Liver (tissue), 9 donors: ENCODE data around the gene SOX15. TPM values are rescaled to one million over a fixed set of nuclear protein-coding genes. Genes with fewer than 3 reads are reported as not detected.
A peak's percentile ranks its signal among the peaks of the same experiment; 100 is the strongest.

Experiments
- DNase-seq: peaks from one replicate; pipeline ENCODE4 v3.0.0-alpha.2; 2017; ENCODE audit warnings: low spot score
- H3K27ac ChIP-seq, 2 donors: one replicate each; pipeline ENCODE4 v1.7.0; 2013; ENCODE audit warnings: inconsistent platforms in 2 of 2, low read length in 2 of 2, control low read depth in 1 of 2, low read depth in 1 of 2, mild to moderate bottlenecking in 1 of 2
- H3K27me3 ChIP-seq, 4 donors: one replicate each; pipeline versions ENCODE4 v1.6.1 to v1.7.0; 2013; ENCODE audit warnings: low read length in 3 of 4, inconsistent platforms in 1 of 4, mild to moderate bottlenecking in 1 of 4, moderate library complexity in 1 of 4; ENCODE audit not compliant: control insufficient read depth in 4 of 4, insufficient read depth in 4 of 4
- H3K36me3 ChIP-seq, 4 donors: one replicate each; pipeline versions ENCODE4 v1.6.1 to v1.7.0; 2013; ENCODE audit warnings: low read length in 3 of 4, mild to moderate bottlenecking in 3 of 4, low read depth in 1 of 4, moderate library complexity in 1 of 4; ENCODE audit not compliant: control insufficient read depth in 4 of 4, insufficient read depth in 3 of 4
- H3K4me1 ChIP-seq, 4 donors: one replicate each; pipeline versions ENCODE4 v1.6.1 to v1.7.0; 2013; ENCODE audit warnings: low read length in 3 of 4, mild to moderate bottlenecking in 3 of 4, moderate library complexity in 1 of 4; ENCODE audit not compliant: control insufficient read depth in 4 of 4, insufficient read depth in 4 of 4
- H3K4me3 ChIP-seq, 3 donors: one replicate each; pipeline versions ENCODE4 v1.6.1 to v1.7.0; 2013; ENCODE audit warnings: low read length in 3 of 3, control low read depth in 1 of 3, low read depth in 1 of 3, mild to moderate bottlenecking in 1 of 3
- H3K9ac ChIP-seq, 2 donors: one replicate each; pipeline ENCODE4 v1.7.0; 2013; ENCODE audit warnings: low read length in 2 of 2, mild to moderate bottlenecking in 2 of 2, moderate library complexity in 2 of 2, control low read depth in 1 of 2, low read depth in 1 of 2
- H3K9me3 ChIP-seq, 4 donors: one replicate each; pipeline versions ENCODE4 v1.6.1 to v1.7.0; 2013; ENCODE audit warnings: low read length in 3 of 4; ENCODE audit not compliant: control insufficient read depth in 4 of 4
- EGR1 ChIP-seq, 2 donors: IDR thresholded peaks; 2 replicates each; pipeline ENCODE4 v1.6.1; 2016 to 2018; ENCODE audit warnings: antibody characterized with exemption in 2 of 2, low read depth in 2 of 2
- FOXA1 ChIP-seq: IDR thresholded peaks from 2 replicates; pipeline ENCODE4 v1.6.1; 2016; ENCODE audit warnings: antibody characterized with exemption
- FOXA2 ChIP-seq: IDR thresholded peaks from 2 replicates; pipeline ENCODE4 v1.6.1; 2016; ENCODE audit warnings: antibody characterized with exemption
- GABPA ChIP-seq, 2 donors: IDR thresholded peaks in 1 of 2; conservative IDR thresholded peaks in 1 of 2; 2 replicates each; pipeline ENCODE4 v1.6.1; 2016; ENCODE audit warnings: antibody characterized with exemption in 2 of 2, mild to moderate bottlenecking in 1 of 2, moderate library complexity in 1 of 2
- HNF4G ChIP-seq: IDR thresholded peaks from 2 replicates; pipeline ENCODE4 v1.6.1; 2016; ENCODE audit warnings: antibody characterized with exemption
- JUND ChIP-seq, 2 donors: IDR thresholded peaks; 2 replicates each; pipeline ENCODE4 v1.6.1; 2016; ENCODE audit warnings: antibody characterized with exemption in 2 of 2
- NR2F2 ChIP-seq: IDR thresholded peaks from 2 replicates; pipeline ENCODE4 v1.6.1; 2016; ENCODE audit warnings: antibody characterized with exemption
- RAD21 ChIP-seq, 2 donors: IDR thresholded peaks; 2 replicates each; pipeline ENCODE4 v1.6.1; 2016; ENCODE audit warnings: antibody characterized with exemption in 2 of 2, mild to moderate bottlenecking in 2 of 2
- RXRA ChIP-seq, 2 donors: IDR thresholded peaks; 2 replicates each; pipeline ENCODE4 v1.6.1; 2017 to 2018; ENCODE audit warnings: antibody characterized with exemption in 2 of 2, mild to moderate bottlenecking in 1 of 2
- SP1 ChIP-seq: IDR thresholded peaks from 2 replicates; pipeline ENCODE4 v1.6.1; 2018; ENCODE audit warnings: antibody characterized with exemption, mild to moderate bottlenecking
- TAF1 ChIP-seq: conservative IDR thresholded peaks from 2 replicates; pipeline ENCODE4 v1.6.1; 2016; ENCODE audit warnings: antibody characterized with exemption, mild to moderate bottlenecking
- YY1 ChIP-seq: IDR thresholded peaks from 2 replicates; pipeline ENCODE4 v1.6.1; 2016; ENCODE audit warnings: antibody characterized with exemption, mild to moderate bottlenecking
- WGBS: extraction: QIAGEN DNeasy Blood & Tissue Kit; methylation state at CpG from one replicate; pipeline ENCODE4 v1.1.7; 2013; 5-methylcytosine and 5-hydroxymethylcytosine counted together
- polyA plus RNA-seq, 2 donors: library from polyadenylated mRNA; stranded (reverse) in 1 of 2; unstranded in 1 of 2; fragments of 200-250 nt in 1 of 2; fragments of >200 nt in 1 of 2; fragmentation: Nextera tagmentation in 1 of 2; extraction: Ambion mirVana in 1 of 2; gene quantifications; one replicate each; pipeline versions ENCODE4 v1.2.1 to v1.2.3, GENCODE V29; 2013 to 2015
- total RNA-seq, 2 donors: library from RNA; depleted of rRNA; stranded (reverse); fragments of >200 nt; gene quantifications; one replicate each; pipeline ENCODE4 v1.2.3, GENCODE V29; 2014
- TF ChIP-seq, protein P1 (sequence below): IDR thresholded peaks from 2 replicates; pipeline ENCODE4 v1.6.1; 2016; ENCODE audit warnings: antibody characterized with exemption
- TF ChIP-seq, protein P2 (sequence below): IDR thresholded peaks from 2 replicates; pipeline ENCODE4 v1.6.1; 2016; ENCODE audit warnings: antibody characterized with exemption
- TF ChIP-seq, protein P3 (sequence below): IDR thresholded peaks from 2 replicates; pipeline ENCODE4 v1.6.1; 2016; ENCODE audit warnings: antibody characterized with exemption, mild to moderate bottlenecking
- TF ChIP-seq, protein P4 (sequence below): fragments of 150-350 bp; IDR thresholded peaks from 2 replicates; pipeline ENCODE4 v1.5.1; 2017; ENCODE audit warnings: improper control_type of control experiment, low read depth, low read length; ENCODE audit not compliant: missing input control
- donor health status: healthy.
- donor health status: healthy.
- donor health status: healthy.
- donor health status: healthy.
- donor health status: healthy.

The SOX15 gene
- total and polyA plus RNA-seq, 4 donors: 0.06 to 0.33 (median 0.17) TPM; not detected in 1

DNA sequence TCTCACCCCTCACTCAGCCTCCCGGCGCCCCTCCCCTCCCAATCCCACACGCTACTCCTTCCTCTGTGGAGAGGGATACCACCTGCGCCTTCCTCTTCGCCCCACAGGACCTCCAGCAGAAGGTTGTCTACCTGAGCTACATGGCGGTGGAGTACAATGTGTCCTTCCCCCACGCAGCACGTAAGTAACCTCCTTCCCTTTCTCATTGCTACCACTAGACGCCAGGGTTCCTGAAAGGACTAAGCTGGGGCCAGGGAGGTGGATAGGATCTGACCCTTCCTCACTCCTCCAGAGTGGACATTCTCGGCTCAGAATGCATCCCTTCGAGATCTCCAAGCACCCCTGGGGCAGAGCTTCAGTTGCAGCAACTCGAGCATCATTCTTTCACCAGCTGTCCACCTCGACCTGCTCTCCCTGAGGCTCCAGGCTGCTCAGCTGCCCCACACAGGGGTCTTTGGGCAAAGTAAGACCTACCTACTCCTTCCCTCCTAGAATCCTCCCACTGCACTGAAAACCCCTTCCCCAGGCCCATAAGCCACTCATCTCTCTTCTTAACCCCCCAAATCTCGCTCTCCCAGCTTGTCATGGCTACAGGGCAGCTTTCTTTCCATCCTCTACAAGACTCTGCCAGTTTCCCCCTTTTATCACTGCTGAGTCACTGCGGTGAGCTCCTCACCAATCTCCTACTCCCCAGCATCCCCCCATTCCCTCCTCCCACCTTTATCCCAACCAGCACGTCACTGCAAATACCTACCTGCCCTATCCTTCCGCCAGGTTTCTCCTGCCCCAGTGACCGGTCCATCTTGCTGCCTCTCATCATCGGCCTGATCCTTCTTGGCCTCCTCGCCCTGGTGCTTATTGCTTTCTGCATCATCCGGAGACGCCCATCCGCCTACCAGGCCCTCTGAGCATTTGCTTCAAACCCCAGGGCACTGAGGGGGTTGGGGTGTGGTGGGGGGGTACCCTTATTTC, 9.0 kb downstream of the SOX15 start:
- Histone ChIP-seq H3K27me3 (no peaks in the 10 kb centered on the region), H3K27ac (peak overlapping the region; percentile 82 to 96), H3K4me3 (peak overlapping the region in 2 of 3 donors; percentile 25 to 36), H3K9me3 (no peaks in the 10 kb centered on the region), H3K9ac (no peak overlapping the region), H3K36me3 (peaks cover 15 to 25% (median 23%) of the 10 kb centered on the region in 4 donors), H3K4me1 (peaks cover 18 to 70% (median 44%) of the 10 kb centered on the region in 4 donors)
- no peak for TF ChIP-seq JUND (IDR thresholded peaks at IDR 0.05)
- TF ChIP-seq, protein P1, sequence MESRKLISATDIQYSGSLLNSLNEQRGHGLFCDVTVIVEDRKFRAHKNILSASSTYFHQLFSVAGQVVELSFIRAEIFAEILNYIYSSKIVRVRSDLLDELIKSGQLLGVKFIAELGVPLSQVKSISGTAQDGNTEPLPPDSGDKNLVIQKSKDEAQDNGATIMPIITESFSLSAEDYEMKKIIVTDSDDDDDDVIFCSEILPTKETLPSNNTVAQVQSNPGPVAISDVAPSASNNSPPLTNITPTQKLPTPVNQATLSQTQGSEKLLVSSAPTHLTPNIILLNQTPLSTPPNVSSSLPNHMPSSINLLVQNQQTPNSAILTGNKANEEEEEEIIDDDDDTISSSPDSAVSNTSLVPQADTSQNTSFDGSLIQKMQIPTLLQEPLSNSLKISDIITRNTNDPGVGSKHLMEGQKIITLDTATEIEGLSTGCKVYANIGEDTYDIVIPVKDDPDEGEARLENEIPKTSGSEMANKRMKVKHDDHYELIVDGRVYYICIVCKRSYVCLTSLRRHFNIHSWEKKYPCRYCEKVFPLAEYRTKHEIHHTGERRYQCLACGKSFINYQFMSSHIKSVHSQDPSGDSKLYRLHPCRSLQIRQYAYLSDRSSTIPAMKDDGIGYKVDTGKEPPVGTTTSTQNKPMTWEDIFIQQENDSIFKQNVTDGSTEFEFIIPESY: no peak
- no peak for TF ChIP-seq FOXA1
- no peak for TF ChIP-seq YY1
- TF ChIP-seq GABPA (IDR thresholded peaks at IDR 0.05 in 1 of 2, conservative IDR thresholded peaks at IDR 0.05 in 1 of 2): no peak
- TF ChIP-seq, protein P2, sequence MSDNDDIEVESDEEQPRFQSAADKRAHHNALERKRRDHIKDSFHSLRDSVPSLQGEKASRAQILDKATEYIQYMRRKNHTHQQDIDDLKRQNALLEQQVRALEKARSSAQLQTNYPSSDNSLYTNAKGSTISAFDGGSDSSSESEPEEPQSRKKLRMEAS: no peak
- TF ChIP-seq, protein P3, sequence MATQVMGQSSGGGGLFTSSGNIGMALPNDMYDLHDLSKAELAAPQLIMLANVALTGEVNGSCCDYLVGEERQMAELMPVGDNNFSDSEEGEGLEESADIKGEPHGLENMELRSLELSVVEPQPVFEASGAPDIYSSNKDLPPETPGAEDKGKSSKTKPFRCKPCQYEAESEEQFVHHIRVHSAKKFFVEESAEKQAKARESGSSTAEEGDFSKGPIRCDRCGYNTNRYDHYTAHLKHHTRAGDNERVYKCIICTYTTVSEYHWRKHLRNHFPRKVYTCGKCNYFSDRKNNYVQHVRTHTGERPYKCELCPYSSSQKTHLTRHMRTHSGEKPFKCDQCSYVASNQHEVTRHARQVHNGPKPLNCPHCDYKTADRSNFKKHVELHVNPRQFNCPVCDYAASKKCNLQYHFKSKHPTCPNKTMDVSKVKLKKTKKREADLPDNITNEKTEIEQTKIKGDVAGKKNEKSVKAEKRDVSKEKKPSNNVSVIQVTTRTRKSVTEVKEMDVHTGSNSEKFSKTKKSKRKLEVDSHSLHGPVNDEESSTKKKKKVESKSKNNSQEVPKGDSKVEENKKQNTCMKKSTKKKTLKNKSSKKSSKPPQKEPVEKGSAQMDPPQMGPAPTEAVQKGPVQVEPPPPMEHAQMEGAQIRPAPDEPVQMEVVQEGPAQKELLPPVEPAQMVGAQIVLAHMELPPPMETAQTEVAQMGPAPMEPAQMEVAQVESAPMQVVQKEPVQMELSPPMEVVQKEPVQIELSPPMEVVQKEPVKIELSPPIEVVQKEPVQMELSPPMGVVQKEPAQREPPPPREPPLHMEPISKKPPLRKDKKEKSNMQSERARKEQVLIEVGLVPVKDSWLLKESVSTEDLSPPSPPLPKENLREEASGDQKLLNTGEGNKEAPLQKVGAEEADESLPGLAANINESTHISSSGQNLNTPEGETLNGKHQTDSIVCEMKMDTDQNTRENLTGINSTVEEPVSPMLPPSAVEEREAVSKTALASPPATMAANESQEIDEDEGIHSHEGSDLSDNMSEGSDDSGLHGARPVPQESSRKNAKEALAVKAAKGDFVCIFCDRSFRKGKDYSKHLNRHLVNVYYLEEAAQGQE: no peak
- no peak for TF ChIP-seq RXRA (IDR thresholded peaks at IDR 0.05)
- TF ChIP-seq, protein P4, sequence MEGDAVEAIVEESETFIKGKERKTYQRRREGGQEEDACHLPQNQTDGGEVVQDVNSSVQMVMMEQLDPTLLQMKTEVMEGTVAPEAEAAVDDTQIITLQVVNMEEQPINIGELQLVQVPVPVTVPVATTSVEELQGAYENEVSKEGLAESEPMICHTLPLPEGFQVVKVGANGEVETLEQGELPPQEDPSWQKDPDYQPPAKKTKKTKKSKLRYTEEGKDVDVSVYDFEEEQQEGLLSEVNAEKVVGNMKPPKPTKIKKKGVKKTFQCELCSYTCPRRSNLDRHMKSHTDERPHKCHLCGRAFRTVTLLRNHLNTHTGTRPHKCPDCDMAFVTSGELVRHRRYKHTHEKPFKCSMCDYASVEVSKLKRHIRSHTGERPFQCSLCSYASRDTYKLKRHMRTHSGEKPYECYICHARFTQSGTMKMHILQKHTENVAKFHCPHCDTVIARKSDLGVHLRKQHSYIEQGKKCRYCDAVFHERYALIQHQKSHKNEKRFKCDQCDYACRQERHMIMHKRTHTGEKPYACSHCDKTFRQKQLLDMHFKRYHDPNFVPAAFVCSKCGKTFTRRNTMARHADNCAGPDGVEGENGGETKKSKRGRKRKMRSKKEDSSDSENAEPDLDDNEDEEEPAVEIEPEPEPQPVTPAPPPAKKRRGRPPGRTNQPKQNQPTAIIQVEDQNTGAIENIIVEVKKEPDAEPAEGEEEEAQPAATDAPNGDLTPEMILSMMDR: no peak
- no peak for TF ChIP-seq FOXA2
- no peak for TF ChIP-seq EGR1 (IDR thresholded peaks at IDR 0.05; ENCODE audit: low read depth in 2 of 2)
- no peak for TF ChIP-seq RAD21 (IDR thresholded peaks at IDR 0.05)
- TF ChIP-seq SP1: no peak
- no peak for TF ChIP-seq TAF1
- TF ChIP-seq NR2F2: no peak
- TF ChIP-seq HNF4G: no peak
- 90% methylated on average over 23 of the region's 23 CpGs for WGBS
- no peak for DNase-seq
